ENCODE measurements around the gene ENPP3.

Gene ENPP3

GRCh38 chr6:131729550-131729949 lies 92.4 kb downstream of the ENPP3 start:
- no peak for TF ChIP-seq CTCF (IDR thresholded peaks at IDR 0.05; ENCODE audit: low read depth, low read length, missing control alignments)
- no peak for DNase-seq (ENCODE audit: extremely low read depth, low read depth)
- no peak overlapping the region for H3K4me3 ChIP-seq (replicated peaks; ENCODE audit: low read depth, low read length)

- no peak for TF ChIP-seq CTCF (IDR thresholded peaks at IDR 0.05; ENCODE audit: low read depth, low read length, missing control alignments)
- no peak overlapping the region for H3K4me3 ChIP-seq (replicated peaks; ENCODE audit: low read depth, low read length)
- no peak for DNase-seq (ENCODE audit: extremely low read depth, low read depth)
Observed at GRCh38 chr6:131730264-131730663, 93.2 kb downstream of the ENPP3 start.

GRCh38 chr6:131731224-131731623 lies 94.1 kb downstream of the ENPP3 start:
- TF ChIP-seq CTCF (IDR thresholded peaks at IDR 0.05; ENCODE audit: low read depth, low read length, missing control alignments) = no peak
- no peak overlapping the region for H3K4me3 ChIP-seq (replicated peaks; ENCODE audit: low read depth, low read length)
- no peak for DNase-seq (ENCODE audit: extremely low read depth, low read depth)

GRCh38 chr6:131733376-131734016 lies 96.4 kb downstream of the ENPP3 start:
- DNase-seq (ENCODE audit: extremely low read depth, low read depth) = peak; percentile 47
- TF ChIP-seq CTCF (IDR thresholded peaks at IDR 0.05; ENCODE audit: low read depth, low read length, missing control alignments) = no peak
- H3K4me3 ChIP-seq (replicated peaks; ENCODE audit: low read depth, low read length) = no peak overlapping the region

- no peak for TF ChIP-seq CTCF (IDR thresholded peaks at IDR 0.05; ENCODE audit: low read depth, low read length, missing control alignments)
- no peak overlapping the region for H3K4me3 ChIP-seq (replicated peaks; ENCODE audit: low read depth, low read length)
- DNase-seq (ENCODE audit: extremely low read depth, low read depth) = no peak
Observed at GRCh38 chr6:131736003-131736596, 99.0 kb downstream of the ENPP3 start.

- no peak overlapping the region for H3K4me3 ChIP-seq (replicated peaks; ENCODE audit: low read depth, low read length)
- TF ChIP-seq CTCF (IDR thresholded peaks at IDR 0.05; ENCODE audit: low read depth, low read length, missing control alignments) = no peak
- no peak for DNase-seq (ENCODE audit: extremely low read depth, low read depth)
Observed at GRCh38 chr6:131736811-131737210, 99.7 kb downstream of the ENPP3 start.

Data from HFF-Myc (cell line).